ENCODE measurements around the gene ANXA3. TPM values are rescaled to one million over a fixed set of nuclear protein-coding genes. Genes with fewer than 3 reads are reported as not detected.

Gene ANXA3
- total RNA-seq, 1 experiment from 2014 or later = 12.0 TPM

DNA sequence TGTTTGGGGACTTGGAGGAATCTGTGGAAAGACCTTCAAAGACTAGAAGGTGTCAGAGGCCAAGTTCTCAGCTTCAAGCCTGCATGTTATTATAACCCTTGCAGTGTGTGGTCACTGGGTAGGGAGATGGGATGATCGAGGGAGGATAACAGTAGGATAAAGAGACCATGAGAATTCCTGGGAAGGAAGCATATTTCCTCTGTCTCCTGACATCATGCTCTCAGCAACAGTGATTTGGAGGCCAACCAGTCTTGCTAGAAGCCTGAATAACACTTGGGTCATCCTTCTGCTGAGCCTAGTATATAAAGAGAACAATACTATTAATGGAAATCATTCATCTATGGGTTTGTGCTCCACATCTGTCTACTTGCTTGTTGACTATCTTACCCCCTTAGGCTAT, 40.9 kb upstream of the ANXA3 start (continued):
- TF ChIP-seq, protein P1, sequence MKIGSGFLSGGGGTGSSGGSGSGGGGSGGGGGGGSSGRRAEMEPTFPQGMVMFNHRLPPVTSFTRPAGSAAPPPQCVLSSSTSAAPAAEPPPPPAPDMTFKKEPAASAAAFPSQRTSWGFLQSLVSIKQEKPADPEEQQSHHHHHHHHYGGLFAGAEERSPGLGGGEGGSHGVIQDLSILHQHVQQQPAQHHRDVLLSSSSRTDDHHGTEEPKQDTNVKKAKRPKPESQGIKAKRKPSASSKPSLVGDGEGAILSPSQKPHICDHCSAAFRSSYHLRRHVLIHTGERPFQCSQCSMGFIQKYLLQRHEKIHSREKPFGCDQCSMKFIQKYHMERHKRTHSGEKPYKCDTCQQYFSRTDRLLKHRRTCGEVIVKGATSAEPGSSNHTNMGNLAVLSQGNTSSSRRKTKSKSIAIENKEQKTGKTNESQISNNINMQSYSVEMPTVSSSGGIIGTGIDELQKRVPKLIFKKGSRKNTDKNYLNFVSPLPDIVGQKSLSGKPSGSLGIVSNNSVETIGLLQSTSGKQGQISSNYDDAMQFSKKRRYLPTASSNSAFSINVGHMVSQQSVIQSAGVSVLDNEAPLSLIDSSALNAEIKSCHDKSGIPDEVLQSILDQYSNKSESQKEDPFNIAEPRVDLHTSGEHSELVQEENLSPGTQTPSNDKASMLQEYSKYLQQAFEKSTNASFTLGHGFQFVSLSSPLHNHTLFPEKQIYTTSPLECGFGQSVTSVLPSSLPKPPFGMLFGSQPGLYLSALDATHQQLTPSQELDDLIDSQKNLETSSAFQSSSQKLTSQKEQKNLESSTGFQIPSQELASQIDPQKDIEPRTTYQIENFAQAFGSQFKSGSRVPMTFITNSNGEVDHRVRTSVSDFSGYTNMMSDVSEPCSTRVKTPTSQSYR (CRISPR knock-in tag; IDR thresholded peaks at IDR 0.05) = no peak
- TF ChIP-seq ZNF219 (CRISPR knock-in tag; IDR thresholded peaks at IDR 0.05; ENCODE audit: borderline replicate concordance) (no peak), ESRRA (CRISPR knock-in tag; IDR thresholded peaks at IDR 0.05; ENCODE audit: borderline replicate concordance) (no peak), FOXP1 (CRISPR knock-in tag; IDR thresholded peaks at IDR 0.05; ENCODE audit: borderline replicate concordance) (no peak), ZBTB43 (CRISPR knock-in tag; IDR thresholded peaks at IDR 0.05) (no peak), RELA (CRISPR knock-in tag; IDR thresholded peaks at IDR 0.05; ENCODE audit: borderline replicate concordance) (no peak)
- TF ChIP-seq, protein P2, sequence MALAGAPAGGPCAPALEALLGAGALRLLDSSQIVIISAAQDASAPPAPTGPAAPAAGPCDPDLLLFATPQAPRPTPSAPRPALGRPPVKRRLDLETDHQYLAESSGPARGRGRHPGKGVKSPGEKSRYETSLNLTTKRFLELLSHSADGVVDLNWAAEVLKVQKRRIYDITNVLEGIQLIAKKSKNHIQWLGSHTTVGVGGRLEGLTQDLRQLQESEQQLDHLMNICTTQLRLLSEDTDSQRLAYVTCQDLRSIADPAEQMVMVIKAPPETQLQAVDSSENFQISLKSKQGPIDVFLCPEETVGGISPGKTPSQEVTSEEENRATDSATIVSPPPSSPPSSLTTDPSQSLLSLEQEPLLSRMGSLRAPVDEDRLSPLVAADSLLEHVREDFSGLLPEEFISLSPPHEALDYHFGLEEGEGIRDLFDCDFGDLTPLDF (CRISPR knock-in tag; IDR thresholded peaks at IDR 0.05) = no peak

DNA sequence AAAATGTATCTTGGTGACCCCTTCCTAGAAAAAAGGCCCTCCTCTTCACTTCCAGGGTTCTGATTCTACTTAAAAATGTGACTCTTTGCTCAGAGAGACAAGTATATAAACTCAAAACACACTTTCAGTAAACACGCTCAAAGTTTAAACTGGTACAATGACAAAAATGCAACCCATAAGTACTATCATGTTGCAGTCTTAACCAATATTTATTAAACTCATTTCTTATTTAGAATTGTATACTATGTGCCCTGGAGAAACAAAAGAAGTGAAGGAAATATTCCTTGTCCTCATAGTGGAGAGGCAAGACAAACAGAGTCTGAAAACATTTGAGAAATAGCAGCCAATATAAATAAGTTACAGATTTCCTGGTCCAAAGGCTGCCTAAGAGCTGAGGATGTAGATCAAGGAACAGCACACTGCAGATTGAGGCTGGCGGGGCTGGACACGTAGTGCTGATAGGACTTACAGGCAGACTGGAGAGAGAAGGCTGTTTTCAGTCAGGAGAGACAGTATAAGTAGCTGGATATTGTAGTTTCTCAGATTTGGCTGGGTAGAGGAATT, 39.1 kb upstream of the ANXA3 start:
- no peaks in the 10 kb centered on the region for H3K9me3 Mint-ChIP-seq
- no peak for ATAC-seq
- H3K4me1 Mint-ChIP-seq = no peaks in the 10 kb centered on the region
- ChIA-PET POLR2A (no interaction called here), CTCF (no interaction called here)
- no peak overlapping the region for H3K4me3 Mint-ChIP-seq
- H3K36me3 Mint-ChIP-seq = peaks cover 29% of the 10 kb centered on the region
- DNase-seq (ENCODE audit: low spot score) = no peak
- no peak overlapping the region for H3K27ac Mint-ChIP-seq
- no peaks in the 10 kb centered on the region for H3K27me3 Mint-ChIP-seq (ENCODE audit: low read depth)
- TF ChIP-seq, protein P3, sequence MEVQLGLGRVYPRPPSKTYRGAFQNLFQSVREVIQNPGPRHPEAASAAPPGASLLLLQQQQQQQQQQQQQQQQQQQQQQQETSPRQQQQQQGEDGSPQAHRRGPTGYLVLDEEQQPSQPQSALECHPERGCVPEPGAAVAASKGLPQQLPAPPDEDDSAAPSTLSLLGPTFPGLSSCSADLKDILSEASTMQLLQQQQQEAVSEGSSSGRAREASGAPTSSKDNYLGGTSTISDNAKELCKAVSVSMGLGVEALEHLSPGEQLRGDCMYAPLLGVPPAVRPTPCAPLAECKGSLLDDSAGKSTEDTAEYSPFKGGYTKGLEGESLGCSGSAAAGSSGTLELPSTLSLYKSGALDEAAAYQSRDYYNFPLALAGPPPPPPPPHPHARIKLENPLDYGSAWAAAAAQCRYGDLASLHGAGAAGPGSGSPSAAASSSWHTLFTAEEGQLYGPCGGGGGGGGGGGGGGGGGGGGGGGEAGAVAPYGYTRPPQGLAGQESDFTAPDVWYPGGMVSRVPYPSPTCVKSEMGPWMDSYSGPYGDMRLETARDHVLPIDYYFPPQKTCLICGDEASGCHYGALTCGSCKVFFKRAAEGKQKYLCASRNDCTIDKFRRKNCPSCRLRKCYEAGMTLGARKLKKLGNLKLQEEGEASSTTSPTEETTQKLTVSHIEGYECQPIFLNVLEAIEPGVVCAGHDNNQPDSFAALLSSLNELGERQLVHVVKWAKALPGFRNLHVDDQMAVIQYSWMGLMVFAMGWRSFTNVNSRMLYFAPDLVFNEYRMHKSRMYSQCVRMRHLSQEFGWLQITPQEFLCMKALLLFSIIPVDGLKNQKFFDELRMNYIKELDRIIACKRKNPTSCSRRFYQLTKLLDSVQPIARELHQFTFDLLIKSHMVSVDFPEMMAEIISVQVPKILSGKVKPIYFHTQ (CRISPR knock-in tag; IDR thresholded peaks at IDR 0.05) = no peak
- TF ChIP-seq ATF6 (CRISPR knock-in tag; IDR thresholded peaks at IDR 0.05) = no peak
- TF ChIP-seq ZNF396 (CRISPR knock-in tag; IDR thresholded peaks at IDR 0.05; ENCODE audit: borderline replicate concordance) = no peak
- no peak for TF ChIP-seq AFF4 (CRISPR knock-in tag; IDR thresholded peaks at IDR 0.05; ENCODE audit: borderline replicate concordance)
- TF ChIP-seq GTF2I (CRISPR knock-in tag; conservative IDR thresholded peaks at IDR 0.05) = no peak
- no peak for TF ChIP-seq TP53 (CRISPR knock-in tag; IDR thresholded peaks at IDR 0.05)
- TF ChIP-seq ZNF423 (CRISPR knock-in tag; IDR thresholded peaks at IDR 0.05) = no peak
- TF ChIP-seq OVOL2 (CRISPR knock-in tag; IDR thresholded peaks at IDR 0.05; ENCODE audit: borderline replicate concordance) = no peak
- TF ChIP-seq ZNF416 (CRISPR knock-in tag; IDR thresholded peaks at IDR 0.05) = no peak
- TF ChIP-seq, protein P4, sequence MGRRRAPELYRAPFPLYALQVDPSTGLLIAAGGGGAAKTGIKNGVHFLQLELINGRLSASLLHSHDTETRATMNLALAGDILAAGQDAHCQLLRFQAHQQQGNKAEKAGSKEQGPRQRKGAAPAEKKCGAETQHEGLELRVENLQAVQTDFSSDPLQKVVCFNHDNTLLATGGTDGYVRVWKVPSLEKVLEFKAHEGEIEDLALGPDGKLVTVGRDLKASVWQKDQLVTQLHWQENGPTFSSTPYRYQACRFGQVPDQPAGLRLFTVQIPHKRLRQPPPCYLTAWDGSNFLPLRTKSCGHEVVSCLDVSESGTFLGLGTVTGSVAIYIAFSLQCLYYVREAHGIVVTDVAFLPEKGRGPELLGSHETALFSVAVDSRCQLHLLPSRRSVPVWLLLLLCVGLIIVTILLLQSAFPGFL (CRISPR knock-in tag; IDR thresholded peaks at IDR 0.05; ENCODE audit: borderline replicate concordance) = no peak
- TF ChIP-seq, protein P2 (CRISPR knock-in tag; IDR thresholded peaks at IDR 0.05) = no peak
- no peak for TF ChIP-seq ESRRA (CRISPR knock-in tag; IDR thresholded peaks at IDR 0.05; ENCODE audit: borderline replicate concordance)
- TF ChIP-seq ZNF232 (CRISPR knock-in tag; IDR thresholded peaks at IDR 0.05) = no peak
- TF ChIP-seq GRHL2 (CRISPR knock-in tag; IDR thresholded peaks at IDR 0.05; ENCODE audit: insufficient replicate concordance, severe bottlenecking) = no peak
